HepG2 (cell line): ENCODE measurements around the gene C20orf202. TPM values are rescaled to one million over a fixed set of nuclear protein-coding genes. Genes with fewer than 3 reads are reported as not detected.

Experiments
- ATM ChIP-seq: fragments of 450-650 bp; IDR thresholded peaks from 2 replicates; pipeline ENCODE4 v1.7.1; 2017; ENCODE audit warnings: mild to moderate bottlenecking, borderline replicate concordance
- LCORL ChIP-seq, 2 experiments: fragments of 450-650 bp in 1 of 2; sonication (generic) in 1 of 2; formaldehyde crosslinking in 1 of 2; IDR thresholded peaks; 2 replicates each; pipeline versions ENCODE4 v1.5.0 to v1.6.1; 2017 to 2020; ENCODE audit warnings: antibody characterized with exemption in 1 of 2, missing genetic modification reagents in 1 of 2
- MXI1 ChIP-seq: IDR thresholded peaks from 3 replicates; pipeline ENCODE4 v1.6.1; 2012; ENCODE audit warnings: low read depth, low read length, inconsistent platforms, borderline replicate concordance
- NR2F1 ChIP-seq, 2 experiments: fragments of 450-650 bp in 1 of 2; formaldehyde crosslinking in 1 of 2; IDR thresholded peaks; 2 replicates each; pipeline versions ENCODE4 v1.5.0 to v1.6.1; 2016 to 2020; ENCODE audit warnings: mild to moderate bottlenecking in 1 of 2, missing compliant biosample characterization in 1 of 2, missing genetic modification reagents in 1 of 2, moderate library complexity in 1 of 2
- PHF8 ChIP-seq: sonication (generic); formaldehyde crosslinking; IDR thresholded peaks from 2 replicates; pipeline ENCODE4 v1.5.0; 2020; ENCODE audit warnings: missing genetic modification reagents
- PRMT3 ChIP-seq: sonication (generic); formaldehyde crosslinking; IDR thresholded peaks from 2 replicates; pipeline ENCODE4 v1.8.1; 2022; ENCODE audit warnings: low read depth, mild to moderate bottlenecking, moderate library complexity, missing genetic modification reagents, borderline replicate concordance
- YEATS2 ChIP-seq: sonication (generic); formaldehyde crosslinking; IDR thresholded peaks from 2 replicates; pipeline ENCODE4 v1.4.0; 2020; ENCODE audit warnings: missing genetic modification reagents, borderline replicate concordance
- ZNF124 ChIP-seq: sonication (generic); formaldehyde crosslinking; IDR thresholded peaks from 2 replicates; pipeline ENCODE4 v1.4.0; 2020; ENCODE audit warnings: missing genetic modification reagents
- ZNF367 ChIP-seq: sonication (generic); formaldehyde crosslinking; IDR thresholded peaks from 2 replicates; pipeline ENCODE4 v1.4.0; 2020; ENCODE audit warnings: missing genetic modification reagents, borderline replicate concordance
- ZNF430 ChIP-seq: sonication (generic); formaldehyde crosslinking; IDR thresholded peaks from 2 replicates; pipeline ENCODE4 v1.9.0; 2021; ENCODE audit warnings: mild to moderate bottlenecking, missing genetic modification reagents
- polyA plus RNA-seq, 8 experiments: library from polyadenylated mRNA; depleted of rRNA in 3 of 8; stranded (reverse) in 7 of 8; unstranded in 1 of 8; fragments of >200 nt; fragmentation: Illumina TruSeq in 4 of 8; extraction: Trizol in 4 of 8; gene quantifications; 2 replicates each; pipeline versions ENCODE4 v1.2.1 to v1.2.3, GENCODE V29; 2011 to 2016; ENCODE audit warnings: low read depth in 4 of 8, missing spikeins in 1 of 8, mixed read lengths in 1 of 8; ENCODE audit not compliant: insufficient read depth in 1 of 8
- total RNA-seq, 5 experiments: library from RNA; depleted of rRNA; stranded (reverse); fragments of >200 nt; fragmentation: Illumina TruSeq; extraction: Trizol; gene quantifications; 2 replicates each; pipeline ENCODE4 v1.2.3, GENCODE V29; 2016; ENCODE audit warnings: low read depth in 1 of 5
- TF ChIP-seq, protein P1 (sequence below): sonication (generic); formaldehyde crosslinking; IDR thresholded peaks from 2 replicates; pipeline ENCODE4 v1.5.0; 2020; ENCODE audit warnings: missing genetic modification reagents
- TF ChIP-seq, protein P2 (sequence below): sonication (generic); formaldehyde crosslinking; IDR thresholded peaks from 2 replicates; pipeline ENCODE4 v1.5.1; 2020; ENCODE audit warnings: missing genetic modification reagents, mild to moderate bottlenecking, borderline replicate concordance
- TF ChIP-seq, protein P3 (sequence below): sonication (generic); formaldehyde crosslinking; IDR thresholded peaks from 2 replicates; pipeline ENCODE4 v1.5.0; 2020; ENCODE audit warnings: missing genetic modification reagents, mild to moderate bottlenecking, borderline replicate concordance
- TF ChIP-seq, protein P4 (sequence below): sonication (generic); formaldehyde crosslinking; IDR thresholded peaks from 2 replicates; pipeline ENCODE4 v1.4.0; 2020; ENCODE audit warnings: low read depth, mild to moderate bottlenecking, missing genetic modification reagents
- TF ChIP-seq, protein P5 (sequence below), 2 experiments: fragments of 450-650 bp in 1 of 2; sonication (generic) in 1 of 2; formaldehyde crosslinking in 1 of 2; IDR thresholded peaks; 2 replicates each; pipeline versions ENCODE4 v1.6.1 to v1.8.0; 2016 to 2022; ENCODE audit warnings: antibody characterized with exemption in 1 of 2, mild to moderate bottlenecking in 1 of 2, missing genetic modification reagents in 1 of 2

The C20orf202 gene
- total and polyA plus RNA-seq, 2 of the 13 experiments (the other 11 are each of a cell fraction or from before 2014, with no cell fraction given) = 0.20 to 1.2 TPM

DNA sequence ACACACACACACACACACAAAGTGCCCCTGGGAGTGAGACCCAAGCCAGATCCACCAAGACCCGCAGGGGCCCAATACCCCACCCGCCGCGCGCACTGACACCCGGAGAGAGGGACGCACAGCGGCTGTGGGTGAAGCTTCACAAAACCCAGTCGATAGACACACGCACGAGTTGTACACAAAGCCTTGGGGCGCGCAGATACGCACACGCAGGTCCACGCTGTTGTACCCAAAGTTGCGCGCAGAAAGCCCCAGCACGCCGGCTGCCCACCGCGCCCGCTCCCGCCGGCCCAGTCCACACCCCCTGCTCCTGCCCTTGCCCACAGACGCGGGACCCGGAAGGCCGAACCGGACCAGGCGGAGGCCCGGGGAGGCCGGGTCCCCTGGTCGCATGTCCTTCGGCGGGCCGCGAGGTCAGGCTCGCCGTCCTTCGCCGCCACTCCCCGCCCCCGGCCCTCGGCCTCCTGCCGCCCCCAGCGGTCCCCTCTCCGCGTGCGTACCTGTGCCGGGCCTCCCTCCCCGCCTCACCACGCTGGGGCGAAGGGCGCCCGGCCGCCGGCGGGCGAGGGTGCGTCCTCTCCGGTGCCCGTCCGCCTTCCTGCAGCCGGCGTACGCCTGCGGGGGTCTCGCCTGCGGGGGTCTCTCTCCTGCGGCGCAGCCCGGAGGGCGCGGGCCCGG is 18.5 kb upstream of the C20orf202 start, which contains the start of gene TMEM74B (continued):
- TF ChIP-seq, protein P1, sequence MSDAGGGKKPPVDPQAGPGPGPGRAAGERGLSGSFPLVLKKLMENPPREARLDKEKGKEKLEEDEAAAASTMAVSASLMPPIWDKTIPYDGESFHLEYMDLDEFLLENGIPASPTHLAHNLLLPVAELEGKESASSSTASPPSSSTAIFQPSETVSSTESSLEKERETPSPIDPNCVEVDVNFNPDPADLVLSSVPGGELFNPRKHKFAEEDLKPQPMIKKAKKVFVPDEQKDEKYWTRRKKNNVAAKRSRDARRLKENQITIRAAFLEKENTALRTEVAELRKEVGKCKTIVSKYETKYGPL (CRISPR knock-in tag) = no peak
- 0 out of 2 replicates have a peak, but pooled peaks have one; percentile 21 for TF ChIP-seq PHF8 (CRISPR knock-in tag)
- TF ChIP-seq, protein P2, sequence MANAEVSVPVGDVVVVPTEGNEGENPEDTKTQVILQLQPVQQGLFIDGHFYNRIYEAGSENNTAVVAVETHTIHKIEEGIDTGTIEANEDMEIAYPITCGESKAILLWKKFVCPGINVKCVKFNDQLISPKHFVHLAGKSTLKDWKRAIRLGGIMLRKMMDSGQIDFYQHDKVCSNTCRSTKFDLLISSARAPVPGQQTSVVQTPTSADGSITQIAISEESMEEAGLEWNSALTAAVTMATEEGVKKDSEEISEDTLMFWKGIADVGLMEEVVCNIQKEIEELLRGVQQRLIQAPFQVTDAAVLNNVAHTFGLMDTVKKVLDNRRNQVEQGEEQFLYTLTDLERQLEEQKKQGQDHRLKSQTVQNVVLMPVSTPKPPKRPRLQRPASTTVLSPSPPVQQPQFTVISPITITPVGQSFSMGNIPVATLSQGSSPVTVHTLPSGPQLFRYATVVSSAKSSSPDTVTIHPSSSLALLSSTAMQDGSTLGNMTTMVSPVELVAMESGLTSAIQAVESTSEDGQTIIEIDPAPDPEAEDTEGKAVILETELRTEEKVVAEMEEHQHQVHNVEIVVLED (CRISPR knock-in tag) = no peak
- TF ChIP-seq YEATS2 (CRISPR knock-in tag) = no peak
- no peak for TF ChIP-seq NR2F1 (CRISPR knock-in tag; IDR thresholded peaks at IDR 0.05)
- 0 out of 2 replicates have a peak, but pooled peaks have one; percentile 36 for TF ChIP-seq ZNF430 (CRISPR knock-in tag)
- TF ChIP-seq, protein P3, sequence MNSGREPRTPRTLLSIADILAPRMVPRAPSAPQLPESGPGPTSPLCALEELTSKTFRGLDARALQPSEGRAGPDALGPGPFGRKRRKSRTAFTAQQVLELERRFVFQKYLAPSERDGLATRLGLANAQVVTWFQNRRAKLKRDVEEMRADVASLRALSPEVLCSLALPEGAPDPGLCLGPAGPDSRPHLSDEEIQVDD (CRISPR knock-in tag) = no peak
- TF ChIP-seq MXI1 = no peak
- TF ChIP-seq LCORL (IDR thresholded peaks at IDR 0.05) = no peak
- TF ChIP-seq LCORL (CRISPR knock-in tag; IDR thresholded peaks at IDR 0.05) = 0 out of 2 replicates have a peak, but pooled peaks have one; percentile 32
- no peak for TF ChIP-seq ZNF124
- TF ChIP-seq, protein P4, sequence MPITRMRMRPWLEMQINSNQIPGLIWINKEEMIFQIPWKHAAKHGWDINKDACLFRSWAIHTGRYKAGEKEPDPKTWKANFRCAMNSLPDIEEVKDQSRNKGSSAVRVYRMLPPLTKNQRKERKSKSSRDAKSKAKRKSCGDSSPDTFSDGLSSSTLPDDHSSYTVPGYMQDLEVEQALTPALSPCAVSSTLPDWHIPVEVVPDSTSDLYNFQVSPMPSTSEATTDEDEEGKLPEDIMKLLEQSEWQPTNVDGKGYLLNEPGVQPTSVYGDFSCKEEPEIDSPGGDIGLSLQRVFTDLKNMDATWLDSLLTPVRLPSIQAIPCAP (CRISPR knock-in tag) = no peak
- TF ChIP-seq ZNF367 (CRISPR knock-in tag) = no peak
- TF ChIP-seq, protein P5, sequence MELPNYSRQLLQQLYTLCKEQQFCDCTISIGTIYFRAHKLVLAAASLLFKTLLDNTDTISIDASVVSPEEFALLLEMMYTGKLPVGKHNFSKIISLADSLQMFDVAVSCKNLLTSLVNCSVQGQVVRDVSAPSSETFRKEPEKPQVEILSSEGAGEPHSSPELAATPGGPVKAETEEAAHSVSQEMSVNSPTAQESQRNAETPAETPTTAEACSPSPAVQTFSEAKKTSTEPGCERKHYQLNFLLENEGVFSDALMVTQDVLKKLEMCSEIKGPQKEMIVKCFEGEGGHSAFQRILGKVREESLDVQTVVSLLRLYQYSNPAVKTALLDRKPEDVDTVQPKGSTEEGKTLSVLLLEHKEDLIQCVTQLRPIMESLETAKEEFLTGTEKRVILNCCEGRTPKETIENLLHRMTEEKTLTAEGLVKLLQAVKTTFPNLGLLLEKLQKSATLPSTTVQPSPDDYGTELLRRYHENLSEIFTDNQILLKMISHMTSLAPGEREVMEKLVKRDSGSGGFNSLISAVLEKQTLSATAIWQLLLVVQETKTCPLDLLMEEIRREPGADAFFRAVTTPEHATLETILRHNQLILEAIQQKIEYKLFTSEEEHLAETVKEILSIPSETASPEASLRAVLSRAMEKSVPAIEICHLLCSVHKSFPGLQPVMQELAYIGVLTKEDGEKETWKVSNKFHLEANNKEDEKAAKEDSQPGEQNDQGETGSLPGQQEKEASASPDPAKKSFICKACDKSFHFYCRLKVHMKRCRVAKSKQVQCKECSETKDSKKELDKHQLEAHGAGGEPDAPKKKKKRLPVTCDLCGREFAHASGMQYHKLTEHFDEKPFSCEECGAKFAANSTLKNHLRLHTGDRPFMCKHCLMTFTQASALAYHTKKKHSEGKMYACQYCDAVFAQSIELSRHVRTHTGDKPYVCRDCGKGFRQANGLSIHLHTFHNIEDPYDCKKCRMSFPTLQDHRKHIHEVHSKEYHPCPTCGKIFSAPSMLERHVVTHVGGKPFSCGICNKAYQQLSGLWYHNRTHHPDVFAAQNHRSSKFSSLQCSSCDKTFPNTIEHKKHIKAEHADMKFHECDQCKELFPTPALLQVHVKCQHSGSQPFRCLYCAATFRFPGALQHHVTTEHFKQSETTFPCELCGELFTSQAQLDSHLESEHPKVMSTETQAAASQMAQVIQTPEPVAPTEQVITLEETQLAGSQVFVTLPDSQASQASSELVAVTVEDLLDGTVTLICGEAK (IDR thresholded peaks at IDR 0.05) = no peak
- TF ChIP-seq, protein P5 (CRISPR knock-in tag; IDR thresholded peaks at IDR 0.05) = peak; percentile 45; the same call in 1 of the 2 replicates
- TF ChIP-seq ATM = no peak
- TF ChIP-seq PRMT3 (CRISPR knock-in tag) = no peak
